HL-60 (cell line): ENCODE data around the gene TIGD4.

Experiments
- CTCF ChIP-seq: IDR thresholded peaks from one replicate; pipeline ENCODE4 v1.5.1; 2011; ENCODE audit warnings: low read length, control low read depth, inconsistent platforms; ENCODE audit not compliant: insufficient read depth
- REST ChIP-seq: IDR thresholded peaks from 2 replicates; pipeline ENCODE4 v1.6.1; 2012; ENCODE audit warnings: low read depth; ENCODE audit not compliant: insufficient replicate concordance

GRCh38 chr4:152773953-152774352 lies 5.6 kb downstream of the TIGD4 start:
- TF ChIP-seq CTCF (no peak), REST (no peak)
